Measurements from ENCODE around the gene TNFRSF4.

Gene TNFRSF4

GRCh38 chr1:1232796-1233566 is 19.0 kb upstream of the TNFRSF4 start:
- DNase-seq (ENCODE audit: low spot score) = no peak

DNA sequence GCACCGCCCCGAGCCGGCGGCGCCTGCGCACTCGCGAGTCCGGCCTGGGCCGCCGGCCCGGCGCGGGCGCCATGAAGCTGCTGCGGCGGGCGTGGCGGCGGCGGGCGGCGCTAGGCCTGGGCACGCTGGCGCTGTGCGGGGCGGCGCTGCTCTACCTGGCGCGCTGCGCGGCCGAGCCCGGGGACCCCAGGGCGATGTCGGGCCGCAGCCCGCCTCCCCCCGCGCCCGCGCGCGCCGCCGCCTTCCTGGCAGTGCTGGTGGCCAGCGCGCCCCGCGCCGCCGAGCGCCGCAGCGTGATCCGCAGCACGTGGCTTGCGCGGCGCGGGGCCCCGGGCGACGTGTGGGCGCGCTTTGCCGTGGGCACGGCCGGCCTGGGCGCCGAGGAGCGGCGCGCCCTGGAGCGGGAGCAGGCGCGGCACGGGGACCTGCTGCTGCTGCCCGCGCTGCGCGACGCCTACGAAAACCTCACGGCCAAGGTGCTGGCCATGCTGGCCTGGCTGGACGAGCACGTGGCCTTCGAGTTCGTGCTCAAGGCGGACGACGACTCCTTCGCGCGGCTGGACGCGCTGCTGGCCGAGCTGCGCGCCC is 18.3 kb upstream of the TNFRSF4 start, which contains the start of gene B3GALT6:
B3GALT6 (plus strand) TSS at position 30 of the 588 bp plus-strand sequence; CDS start at position 72, 42 bp downstream.
- DNase-seq (ENCODE audit: low spot score) = no peak

DNA sequence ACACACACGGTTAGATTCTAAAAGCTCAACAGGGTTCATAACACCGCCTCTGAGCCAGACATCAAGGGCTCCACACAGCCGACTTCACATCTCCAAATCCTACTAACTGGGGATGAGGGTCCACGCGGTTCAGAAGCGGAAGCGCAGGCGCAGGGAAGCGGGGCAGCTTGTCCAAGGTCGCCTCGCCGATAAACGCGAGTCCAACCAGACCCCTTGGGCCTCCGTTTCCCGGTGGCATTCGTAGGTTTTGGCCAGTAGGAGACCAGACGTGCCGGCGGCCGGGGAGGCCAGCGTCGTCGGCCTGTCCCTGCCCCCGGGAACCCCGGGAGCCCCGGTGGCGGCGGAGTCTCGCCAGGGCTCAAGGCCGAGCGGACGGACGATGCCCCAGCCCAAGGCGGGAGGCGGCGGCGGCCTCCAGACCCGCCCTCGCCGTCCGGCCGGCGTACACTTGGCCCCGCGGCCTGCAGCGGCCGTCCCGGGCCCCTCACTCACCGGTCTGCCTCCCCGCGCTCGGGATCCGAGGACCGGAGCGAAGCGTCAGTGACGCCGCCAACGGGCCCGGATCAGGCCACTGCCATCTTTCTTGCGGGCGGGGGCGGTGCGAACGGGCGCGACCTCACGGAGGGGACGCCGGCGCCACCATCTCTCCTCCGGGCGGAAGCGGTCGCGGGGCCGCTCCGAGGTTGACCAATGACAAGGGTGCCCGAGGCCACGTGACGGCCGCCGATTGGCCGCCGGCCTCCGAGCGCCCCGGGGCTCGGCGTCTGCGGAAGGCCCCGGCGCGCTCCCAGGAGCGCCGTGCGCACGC is 17.7 kb upstream of the TNFRSF4 start, which contains the start of gene SDF4:
SDF4 (minus strand) TSS at position 602 of the 808 bp plus-strand sequence. CDS start 3,229 bp downstream, outside the sequence.
- DNase-seq (ENCODE audit: low spot score) = peak; percentile 98

- DNase-seq (ENCODE audit: low spot score) = peak; percentile 76
These were observed 16.9 kb upstream of the TNFRSF4 start for GRCh38 chr1:1230656-1231399.

DNA sequence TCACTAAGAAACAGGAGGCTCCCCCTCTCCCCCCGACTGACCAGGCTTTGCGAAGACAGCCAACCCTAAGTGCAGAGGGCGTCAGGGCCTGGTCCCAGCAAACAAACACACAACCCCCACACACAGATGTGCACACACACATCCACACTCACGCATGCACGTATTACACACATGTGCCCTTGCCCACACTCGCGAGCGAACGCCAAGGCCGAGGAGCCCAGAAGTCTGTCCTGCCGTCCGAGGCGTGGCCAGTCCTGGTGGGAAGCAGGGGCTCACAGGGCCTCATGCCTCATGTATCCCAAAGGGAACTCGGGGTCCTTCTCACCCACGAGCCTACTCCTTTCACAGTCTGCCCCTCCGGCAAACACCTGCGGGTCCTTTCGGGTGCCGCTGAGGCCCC is 15.8 kb upstream of the TNFRSF4 start:
- no peak for DNase-seq (ENCODE audit: low spot score)

DNA sequence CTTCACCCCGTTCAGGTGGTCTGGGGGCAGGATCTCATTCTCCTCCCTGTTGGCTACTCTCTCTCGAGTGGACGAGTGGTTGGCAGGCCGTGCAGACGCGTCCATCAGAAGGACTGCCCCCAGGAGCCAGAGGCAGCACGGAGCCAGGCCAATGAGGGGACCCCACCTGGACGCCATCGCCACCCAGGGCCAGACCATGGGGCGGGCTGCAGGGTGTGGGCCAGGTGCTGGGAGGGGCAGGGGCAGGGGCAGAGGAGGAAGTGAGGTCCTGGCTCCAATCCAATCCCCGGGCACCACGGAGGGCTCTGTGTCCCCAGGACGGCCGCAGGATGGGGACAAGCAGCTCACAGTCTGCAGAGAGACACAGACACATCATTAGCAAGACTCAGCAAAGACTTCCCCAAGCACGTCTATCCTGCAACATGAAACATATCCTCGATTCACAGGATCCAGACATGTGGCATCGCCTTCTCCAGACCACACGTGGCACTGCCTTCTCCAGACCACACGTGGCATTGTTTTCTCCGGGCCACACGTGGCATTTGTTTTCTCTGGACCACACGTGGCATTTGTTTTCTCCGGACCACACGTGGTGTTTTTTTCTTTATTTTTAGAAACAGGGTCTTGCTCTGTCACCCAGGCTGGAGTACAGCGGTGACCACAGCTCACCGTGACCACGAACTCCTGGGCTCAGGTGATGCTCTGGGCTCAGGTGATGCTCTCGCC is 14.8 kb upstream of the TNFRSF4 start:
- no peak for DNase-seq (ENCODE audit: low spot score)

DNA sequence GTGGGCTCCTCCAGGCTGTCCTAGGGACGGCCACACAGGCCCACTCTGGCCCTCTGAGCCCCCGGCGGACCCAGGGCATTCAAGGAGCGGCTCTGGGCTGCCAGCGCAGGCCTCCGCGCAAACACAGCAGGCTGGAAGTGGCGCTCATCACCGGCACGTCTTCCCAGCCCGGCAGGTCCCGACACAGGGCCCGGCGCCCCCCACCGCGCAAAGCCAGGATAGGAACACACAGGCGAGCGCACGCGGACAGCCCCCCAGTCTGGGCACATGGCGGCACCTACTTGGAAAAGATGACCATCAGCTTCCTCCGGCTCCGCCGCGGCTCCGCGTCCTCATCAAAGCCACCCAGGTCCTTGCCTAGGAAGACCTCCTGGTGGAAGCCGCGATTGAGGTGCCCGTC is 14.2 kb upstream of the TNFRSF4 start:
- no peak for DNase-seq (ENCODE audit: low spot score)

GRCh38 chr1:1227386-1227785 is 13.4 kb upstream of the TNFRSF4 start:
- no peak for DNase-seq (ENCODE audit: low spot score)

GRCh38 chr1:1226566-1227362 is 12.8 kb upstream of the TNFRSF4 start:
- no peak for DNase-seq (ENCODE audit: low spot score)

- DNase-seq (ENCODE audit: low spot score) = no peak
These were observed 12.0 kb upstream of the TNFRSF4 start for GRCh38 chr1:1225913-1226312.

DNA sequence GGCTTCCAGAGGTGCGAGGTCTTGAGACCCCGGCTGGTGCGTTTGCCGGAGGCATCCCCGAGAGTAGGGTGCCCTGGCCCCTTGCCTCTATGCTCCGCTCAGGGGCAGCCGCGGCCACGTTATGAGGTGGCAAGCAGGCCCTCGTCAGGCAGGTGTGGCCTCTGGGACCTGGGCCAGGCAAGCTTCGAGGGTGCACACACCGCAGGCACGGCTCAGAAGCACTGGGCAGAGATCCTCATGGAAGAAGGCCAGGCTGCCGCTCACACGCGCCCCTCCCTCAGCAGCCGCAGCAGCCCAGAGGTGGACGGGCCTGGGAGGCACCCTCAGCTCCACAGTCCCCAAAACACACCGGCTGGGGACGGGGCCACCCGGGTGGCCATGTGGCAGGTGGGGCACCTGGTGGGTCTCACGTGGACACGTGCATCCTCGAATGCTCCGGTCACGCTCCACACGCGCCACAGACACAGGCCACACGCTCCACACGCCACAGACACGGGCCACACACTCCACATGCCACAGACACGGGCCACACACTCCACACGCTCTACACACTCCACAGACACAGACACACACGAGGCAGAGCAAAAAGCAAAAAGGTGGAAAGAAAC is 11.4 kb upstream of the TNFRSF4 start:
- no peak for DNase-seq (ENCODE audit: low spot score)

GRCh38 chr1:1223891-1224290 is 9.9 kb upstream of the TNFRSF4 start:
- no peak for DNase-seq (ENCODE audit: low spot score)

DNA sequence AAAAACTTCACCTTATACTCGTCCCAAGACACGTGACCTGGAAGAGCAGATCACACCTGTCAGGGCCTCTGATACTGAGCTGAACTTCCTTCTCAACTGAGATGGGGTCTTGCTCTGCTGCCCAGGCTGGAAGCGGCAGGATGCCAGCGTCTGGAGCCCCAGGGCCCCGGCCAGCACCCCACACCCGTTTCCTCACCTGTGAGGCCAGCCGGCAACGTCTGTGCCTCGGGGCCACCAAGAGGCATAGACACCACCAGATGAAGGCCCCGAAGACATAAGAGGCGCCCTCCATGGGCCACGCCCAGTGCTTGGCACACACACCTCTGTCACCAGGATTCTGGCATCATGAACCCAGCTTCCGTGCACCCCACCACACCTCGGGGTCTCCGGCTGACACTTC is 9.4 kb upstream of the TNFRSF4 start:
- no peak for DNase-seq (ENCODE audit: low spot score)

- no peak for DNase-seq (ENCODE audit: low spot score)
These were observed 8.7 kb upstream of the TNFRSF4 start for GRCh38 chr1:1222575-1223225.

GRCh38 chr1:1221887-1222574 is 8.1 kb upstream of the TNFRSF4 start:
- no peak for DNase-seq (ENCODE audit: low spot score)

GRCh38 chr1:1220197-1220596 is 6.2 kb upstream of the TNFRSF4 start:
- DNase-seq (ENCODE audit: low spot score) = no peak

GRCh38 chr1:1219341-1219740 is 5.4 kb upstream of the TNFRSF4 start:
- DNase-seq (ENCODE audit: low spot score) = no peak

DNA sequence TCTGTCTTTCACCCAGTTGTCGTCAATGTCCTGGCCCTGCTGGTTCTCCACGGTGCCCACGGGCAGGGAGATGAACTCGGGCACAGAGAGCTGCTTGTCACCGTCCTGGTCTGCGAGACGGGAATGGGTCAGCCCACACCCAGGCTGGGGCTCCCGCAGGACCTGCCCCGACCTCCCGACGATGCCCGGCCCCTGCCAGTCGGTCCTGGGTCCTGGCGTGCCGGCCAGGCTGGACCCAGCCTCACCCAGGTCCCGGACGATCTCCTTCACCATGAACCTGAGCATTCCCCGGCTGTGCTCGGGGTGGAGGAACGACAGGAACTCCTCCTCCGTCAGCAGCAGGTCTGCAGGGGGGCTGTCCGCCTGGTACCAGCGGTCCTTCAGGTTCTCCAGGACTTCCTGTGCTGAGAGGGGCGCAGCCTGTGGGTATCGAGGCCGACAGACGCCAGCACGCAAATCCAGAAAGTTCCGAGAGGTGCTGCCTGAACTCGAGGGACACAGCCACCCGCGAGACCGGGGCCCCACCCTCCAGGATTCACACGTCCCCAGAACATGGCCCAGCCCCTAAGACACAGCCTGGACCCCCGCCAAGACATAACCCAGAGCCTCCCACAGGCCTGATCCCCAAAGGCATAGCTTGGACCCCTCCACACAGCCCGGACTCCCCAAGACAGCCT is 4.7 kb upstream of the TNFRSF4 start:
- no peak for DNase-seq (ENCODE audit: low spot score)
